ENCODE measurements around the gene SLC36A1. TPM values are rescaled to one million over a fixed set of nuclear protein-coding genes. Genes with fewer than 3 reads are reported as not detected.

SLC36A1 gene
- total RNA-seq, 1 experiment from 2014 or later = 7.4 TPM

GRCh38 chr5:151447174-151448037 lies at the start of gene SLC36A1 (continued):
- TF ChIP-seq YY1 (IDR thresholded peaks at IDR 0.05; ENCODE audit: extremely low read depth, insufficient replicate concordance, low read depth, low read length) (peak; percentile 25), SP1 (IDR thresholded peaks at IDR 0.05; ENCODE audit: low read depth) (no peak), SIN3A (IDR thresholded peaks at IDR 0.05; ENCODE audit: low read depth) (peak; percentile 77), RAD21 (IDR thresholded peaks at IDR 0.05; ENCODE audit: low read depth) (peak; percentile 90), ATF3 (IDR thresholded peaks at IDR 0.05) (no peak), EZH2phosphoT487 (IDR thresholded peaks at IDR 0.05; ENCODE audit: borderline replicate concordance) (no peak)

- Histone ChIP-seq H3K9ac (ENCODE audit: low read length) (no peak overlapping the region), H3K27me3 (ENCODE audit: insufficient read depth, low read length) (0 out of 2 replicates have a peak, but pooled peaks cover 3% of the 10 kb centered on the region), H3K4me1 (ENCODE audit: control insufficient read depth in 1 of 2, insufficient read depth in 2 of 2, low read length in 2 of 2) (no peaks in the 10 kb centered on the region), H3K4me2 (ENCODE audit: low read length) (no peak overlapping the region), H3K36me3 (ENCODE audit: control insufficient read depth in 1 of 2, insufficient read depth in 2 of 2, low read length in 2 of 2) (no peaks in the 10 kb centered on the region), H3K9me3 (ENCODE audit: control insufficient read depth in 1 of 2, insufficient read depth in 1 of 2, low read depth in 1 of 2, low read length in 2 of 2) (peaks cover 0 to 6% of the 10 kb centered on the region in 2 experiments; a peak in 1 of 4 replicates), H4K20me1 (ENCODE audit: insufficient read depth) (no peaks in the 10 kb centered on the region), H3K27ac (ENCODE audit: low read depth, low read length) (no peak overlapping the region), H3K4me3 (replicated peaks in 1 of 2; ENCODE audit: low read depth in 1 of 2, low read length in 2 of 2) (no peak overlapping the region), H3K9me2 (ENCODE audit: insufficient read depth) (no peaks in the 10 kb centered on the region), H3K79me2 (ENCODE audit: insufficient read depth, low read length) (no peaks in the 10 kb centered on the region), H2AFZ (ENCODE audit: low read depth, low read length, poor library complexity, severe bottlenecking) (no peak overlapping the region)
- BruUV-seq (replicated peaks) = no TSS peak
- RAD21 ChIA-PET (ENCODE audit: low non-redundant PET in 1 of 2, low total read pairs in 2 of 2, uncharacterized antibody in 2 of 2, unreplicated experiment in 2 of 2) = no interaction called here
- CTCF ChIA-PET = no interaction called here
- intact Hi-C loops (cut with micrococcal nuclease) = no loop called here
- DNase-seq (ENCODE audit: low read depth, low spot score) (no peak), ATAC-seq (no peak)
- POLR2A ChIA-PET = no interaction called here
- no peak for TF ChIP-seq EZH2 (IDR thresholded peaks at IDR 0.05)
- no peak for TF ChIP-seq SRF (IDR thresholded peaks at IDR 0.05; ENCODE audit: low read depth)
- no peak for TF ChIP-seq JUND (IDR thresholded peaks at IDR 0.05)
- TF ChIP-seq ELF1 (IDR thresholded peaks at IDR 0.05; ENCODE audit: borderline replicate concordance, low read depth) = no peak
- TF ChIP-seq TCF7L2 (IDR thresholded peaks at IDR 0.05; ENCODE audit: borderline replicate concordance, extremely low read depth, insufficient read depth, insufficient read length) = no peak
- no peak for TF ChIP-seq ATF3 (IDR thresholded peaks at IDR 0.05)
- TF ChIP-seq ZFX (IDR thresholded peaks at IDR 0.05) = no peak
- no peak for TF ChIP-seq EZH2phosphoT487 (IDR thresholded peaks at IDR 0.05; ENCODE audit: borderline replicate concordance)
- TF ChIP-seq POLR2A (IDR thresholded peaks at IDR 0.05; ENCODE audit: borderline replicate concordance, extremely low read depth, insufficient read depth, insufficient read length) = no peak
- no peak for TF ChIP-seq ZBTB33 (IDR thresholded peaks at IDR 0.05; ENCODE audit: extremely low read depth, insufficient replicate concordance, low read length)
- no peak for TF ChIP-seq EGR1 (IDR thresholded peaks at IDR 0.05; ENCODE audit: low read depth)
- no peak for TF ChIP-seq POLR2AphosphoS5 (IDR thresholded peaks at IDR 0.05; ENCODE audit: low read depth, low read length)
- no peak for TF ChIP-seq SP1 (IDR thresholded peaks at IDR 0.05; ENCODE audit: low read depth)
- no peak for TF ChIP-seq FOSL1 (IDR thresholded peaks at IDR 0.05; ENCODE audit: low read depth)
Observed at GRCh38 chr5:151405334-151406160, 41.9 kb upstream of the SLC36A1 start.

All from HCT116 (cell line).